ENCODE results near the gene FRG2.
A peak's percentile ranks its signal among the peaks of the same experiment; 100 is the strongest.
"Not testable (repeated sequence)": the region's sequence is repeated elsewhere in the genome, so short reads cannot be mapped to it uniquely, and the experiment has no call there.

The FRG2 gene

GRCh38 chr4:190014771-190015537 is 12.1 kb downstream of the FRG2 start:
- Histone ChIP-seq H3K4me3 (ENCODE audit: low read depth, low read length) (peak overlapping the region; percentile 56), H3K27ac (ENCODE audit: low read depth, low read length) (no peak overlapping the region), H3K27me3 (ENCODE audit: control insufficient read depth, insufficient read depth, low read length) (peaks cover 66% of the 10 kb centered on the region), H3K36me3 (ENCODE audit: control insufficient read depth, insufficient read depth, low read length) (no peaks in the 10 kb centered on the region), H3K9ac (ENCODE audit: low read depth, low read length) (no peak overlapping the region), H3K9me3 (ENCODE audit: control insufficient read depth, insufficient read depth, low read length) (no peaks in the 10 kb centered on the region; the same call in 1 of the 2 replicates), H3K4me1 (ENCODE audit: control insufficient read depth, insufficient read depth, low read length) (no peaks in the 10 kb centered on the region)

- H3K4me1 ChIP-seq (ENCODE audit: control insufficient read depth, insufficient read depth, low read length); H3K36me3 ChIP-seq (ENCODE audit: control insufficient read depth, insufficient read depth, low read length); H3K27me3 ChIP-seq (ENCODE audit: control insufficient read depth, insufficient read depth, low read length); H3K27ac ChIP-seq (ENCODE audit: low read depth, low read length); H3K4me3 ChIP-seq (ENCODE audit: low read depth, low read length); H3K9ac ChIP-seq (ENCODE audit: low read depth, low read length): not testable (repeated sequence)
- peaks cover 25% of the 10 kb centered on the region for H3K9me3 ChIP-seq (ENCODE audit: control insufficient read depth, insufficient read depth, low read length)
These were observed 37.1 kb downstream of the FRG2 start for GRCh38 chr4:189989941-189990340.

- Histone ChIP-seq H3K36me3 (ENCODE audit: control insufficient read depth, insufficient read depth, low read length) (no peaks in the 10 kb centered on the region), H3K27me3 (ENCODE audit: control insufficient read depth, insufficient read depth, low read length) (no peaks in the 10 kb centered on the region), H3K4me3 (ENCODE audit: low read depth, low read length) (no peak overlapping the region), H3K9me3 (ENCODE audit: control insufficient read depth, insufficient read depth, low read length) (peaks cover 21% of the 10 kb centered on the region), H3K27ac (ENCODE audit: low read depth, low read length) (no peak overlapping the region), H3K4me1 (ENCODE audit: control insufficient read depth, insufficient read depth, low read length) (no peaks in the 10 kb centered on the region), H3K9ac (ENCODE audit: low read depth, low read length) (no peak overlapping the region)
These were observed 38.1 kb downstream of the FRG2 start for GRCh38 chr4:189988877-189989431.

GRCh38 chr4:189985651-189986243 is 41.3 kb downstream of the FRG2 start:
- not testable (repeated sequence) for H3K36me3 ChIP-seq (ENCODE audit: control insufficient read depth, insufficient read depth, low read length); H3K27me3 ChIP-seq (ENCODE audit: control insufficient read depth, insufficient read depth, low read length); H3K27ac ChIP-seq (ENCODE audit: low read depth, low read length); H3K4me3 ChIP-seq (ENCODE audit: low read depth, low read length); H3K9ac ChIP-seq (ENCODE audit: low read depth, low read length); H3K4me1 ChIP-seq (ENCODE audit: control insufficient read depth, insufficient read depth, low read length)
- peaks cover 23% of the 10 kb centered on the region for H3K9me3 ChIP-seq (ENCODE audit: control insufficient read depth, insufficient read depth, low read length)

- not testable (repeated sequence) for H3K4me1 ChIP-seq (ENCODE audit: control insufficient read depth, insufficient read depth, low read length); H3K36me3 ChIP-seq (ENCODE audit: control insufficient read depth, insufficient read depth, low read length); H3K9ac ChIP-seq (ENCODE audit: low read depth, low read length); H3K27me3 ChIP-seq (ENCODE audit: control insufficient read depth, insufficient read depth, low read length); H3K4me3 ChIP-seq (ENCODE audit: low read depth, low read length); H3K27ac ChIP-seq (ENCODE audit: low read depth, low read length)
- peaks cover 25% of the 10 kb centered on the region for H3K9me3 ChIP-seq (ENCODE audit: control insufficient read depth, insufficient read depth, low read length)
These were observed 42.4 kb downstream of the FRG2 start for GRCh38 chr4:189984661-189985060.

GRCh38 chr4:189983916-189984526 is 43.0 kb downstream of the FRG2 start:
- H3K4me1 ChIP-seq (ENCODE audit: control insufficient read depth, insufficient read depth, low read length); H3K4me3 ChIP-seq (ENCODE audit: low read depth, low read length); H3K9ac ChIP-seq (ENCODE audit: low read depth, low read length); H3K27me3 ChIP-seq (ENCODE audit: control insufficient read depth, insufficient read depth, low read length); H3K27ac ChIP-seq (ENCODE audit: low read depth, low read length); H3K36me3 ChIP-seq (ENCODE audit: control insufficient read depth, insufficient read depth, low read length): not testable (repeated sequence)
- peaks cover 26% of the 10 kb centered on the region for H3K9me3 ChIP-seq (ENCODE audit: control insufficient read depth, insufficient read depth, low read length)

- H3K36me3 ChIP-seq (ENCODE audit: control insufficient read depth, insufficient read depth, low read length), result no peaks in the 10 kb centered on the region
- H3K4me3 ChIP-seq (ENCODE audit: low read depth, low read length), result no peak overlapping the region
- H3K9ac ChIP-seq (ENCODE audit: low read depth, low read length), result no peak overlapping the region
These were observed 45.1 kb downstream of the FRG2 start for GRCh38 chr4:189981970-189982369.

GRCh38 chr4:189980292-189980691 is 46.8 kb downstream of the FRG2 start:
- not testable (repeated sequence) for H3K9ac ChIP-seq (ENCODE audit: low read depth, low read length); H3K27ac ChIP-seq (ENCODE audit: low read depth, low read length); H3K4me3 ChIP-seq (ENCODE audit: low read depth, low read length); H3K4me1 ChIP-seq (ENCODE audit: control insufficient read depth, insufficient read depth, low read length); H3K36me3 ChIP-seq (ENCODE audit: control insufficient read depth, insufficient read depth, low read length); H3K27me3 ChIP-seq (ENCODE audit: control insufficient read depth, insufficient read depth, low read length)
- peaks cover 28% of the 10 kb centered on the region for H3K9me3 ChIP-seq (ENCODE audit: control insufficient read depth, insufficient read depth, low read length)

More at GRCh38 chr4:189981970-189982369, 45.1 kb downstream of the FRG2 start:
- H3K27me3 ChIP-seq (ENCODE audit: control insufficient read depth, insufficient read depth, low read length), result no peaks in the 10 kb centered on the region
- peaks cover 23% of the 10 kb centered on the region for H3K9me3 ChIP-seq (ENCODE audit: control insufficient read depth, insufficient read depth, low read length)
- no peaks in the 10 kb centered on the region for H3K4me1 ChIP-seq (ENCODE audit: control insufficient read depth, insufficient read depth, low read length)
- H3K27ac ChIP-seq (ENCODE audit: low read depth, low read length), result no peak overlapping the region

- no peak overlapping the region for H3K27ac ChIP-seq (ENCODE audit: low read depth, low read length)
- H3K9me3 ChIP-seq (ENCODE audit: control insufficient read depth, insufficient read depth, low read length), result peaks cover 28% of the 10 kb centered on the region
- no peak overlapping the region for H3K9ac ChIP-seq (ENCODE audit: low read depth, low read length)
- H3K4me3 ChIP-seq (ENCODE audit: low read depth, low read length), result no peak overlapping the region
- H3K27me3 ChIP-seq (ENCODE audit: control insufficient read depth, insufficient read depth, low read length), result no peaks in the 10 kb centered on the region
- H3K4me1 ChIP-seq (ENCODE audit: control insufficient read depth, insufficient read depth, low read length), result no peaks in the 10 kb centered on the region
- H3K36me3 ChIP-seq (ENCODE audit: control insufficient read depth, insufficient read depth, low read length), result no peaks in the 10 kb centered on the region
These were observed 47.6 kb downstream of the FRG2 start for GRCh38 chr4:189979196-189980047.

Measured in HUES48 (cell line).